GM21390 (cell line): ENCODE data around the gene SGF29.
A peak's percentile ranks its signal among the peaks of the same experiment; 100 is the strongest.
"Not testable (repeated sequence)": the region's sequence is repeated elsewhere in the genome, so short reads cannot be mapped to it uniquely, and the experiment has no call there.

Source experiments
- ATAC-seq: cut with Tn5 transposase; IDR thresholded peaks from one replicate; pipeline ENCODE4 v1.9.1; 2021; ENCODE audit not compliant: unreplicated experiment

Gene SGF29

GRCh38 chr16:28553776-28554633 is at the start of gene SGF29:
Gene SGF29 (plus strand): TSS chr16:28553920. CDS start chr16:28581070, 27,150 bp downstream.
- peak; percentile 68 for ATAC-seq

GRCh38 chr16:28504707-28505404 is 48.9 kb upstream of the SGF29 start:
- no peak for ATAC-seq

- ATAC-seq: no peak
These were observed 48.1 kb upstream of the SGF29 start for GRCh38 chr16:28505489-28506137.

- ATAC-seq: no peak
These were observed 42.7 kb upstream of the SGF29 start for GRCh38 chr16:28511031-28511430.

- no peak for ATAC-seq
These were observed 41.6 kb upstream of the SGF29 start for GRCh38 chr16:28511801-28512789.

GRCh38 chr16:28513484-28514181 is 40.1 kb upstream of the SGF29 start:
- no peak for ATAC-seq

GRCh38 chr16:28514246-28514645 is 39.5 kb upstream of the SGF29 start:
- no peak for ATAC-seq

- ATAC-seq: no peak
These were observed 33.0 kb upstream of the SGF29 start for GRCh38 chr16:28520672-28521071.

- ATAC-seq: no peak
These were observed 32.3 kb upstream of the SGF29 start for GRCh38 chr16:28521436-28521835.

- no peak for ATAC-seq
These were observed 30.9 kb upstream of the SGF29 start for GRCh38 chr16:28522792-28523191.

- ATAC-seq: no peak
These were observed 29.0 kb upstream of the SGF29 start for GRCh38 chr16:28524681-28525171.

GRCh38 chr16:28526201-28527099 is 27.3 kb upstream of the SGF29 start:
- no peak for ATAC-seq

GRCh38 chr16:28527100-28527785 is 26.5 kb upstream of the SGF29 start:
- not testable (repeated sequence) for ATAC-seq

GRCh38 chr16:28527985-28528384 is 25.7 kb upstream of the SGF29 start:
- ATAC-seq: no peak

- ATAC-seq: no peak
These were observed 25.3 kb upstream of the SGF29 start for GRCh38 chr16:28528463-28528867.

- no peak for ATAC-seq
These were observed 24.6 kb upstream of the SGF29 start for GRCh38 chr16:28529124-28529523.

- no peak for ATAC-seq
These were observed 21.7 kb upstream of the SGF29 start for GRCh38 chr16:28531777-28532744.
